HepG2 (cell line): ENCODE data around the gene C21orf58. TPM values are rescaled to one million over a fixed set of nuclear protein-coding genes. Genes with fewer than 3 reads are reported as not detected.
A peak's percentile ranks its signal among the peaks of the same experiment; 100 is the strongest.

ENCODE experiments used
- EEA1 ChIP-seq: sonication (generic); formaldehyde crosslinking; IDR thresholded peaks from 2 replicates; pipeline ENCODE4 v1.5.1; 2020; ENCODE audit warnings: mild to moderate bottlenecking, missing genetic modification reagents, borderline replicate concordance
- HMG20B ChIP-seq: conservative IDR thresholded peaks from 2 replicates; pipeline ENCODE4 v1.6.1; 2016; ENCODE audit warnings: missing genetic modification reagents, missing compliant biosample characterization
- KMT2B ChIP-seq: IDR thresholded peaks from 2 replicates; pipeline ENCODE4 v1.6.1; 2016; ENCODE audit warnings: missing genetic modification reagents, missing compliant biosample characterization
- MTF1 ChIP-seq: sonication (generic); formaldehyde crosslinking; IDR thresholded peaks from 2 replicates; pipeline ENCODE4 v1.5.0; 2020; ENCODE audit warnings: missing genetic modification reagents
- TAF1 ChIP-seq: sonication (generic); formaldehyde crosslinking; IDR thresholded peaks from 2 replicates; pipeline ENCODE4 v1.4.0; 2020; ENCODE audit warnings: missing genetic modification reagents
- ZBTB20 ChIP-seq: sonication (generic); formaldehyde crosslinking; IDR thresholded peaks from 2 replicates; pipeline ENCODE4 v1.8.1; 2023; ENCODE audit warnings: missing genetic modification reagents, low read depth, mild to moderate bottlenecking, borderline replicate concordance
- ZBTB7B ChIP-seq: sonication (generic); formaldehyde crosslinking; IDR thresholded peaks from 2 replicates; pipeline ENCODE4 v1.4.0; 2020; ENCODE audit warnings: missing genetic modification reagents
- ZFP1 ChIP-seq: IDR thresholded peaks from 2 replicates; pipeline ENCODE4 v1.6.1; 2016
- ZNF205 ChIP-seq: IDR thresholded peaks from 2 replicates; pipeline ENCODE4 v1.6.1; 2018; ENCODE audit warnings: missing biosample characterization, missing genetic modification reagents
- ZNF33B ChIP-seq: sonication (generic); formaldehyde crosslinking; IDR thresholded peaks from 2 replicates; pipeline ENCODE4 v1.5.1; 2020; ENCODE audit warnings: mild to moderate bottlenecking, missing genetic modification reagents
- ZNF451 ChIP-seq: sonication (generic); formaldehyde crosslinking; IDR thresholded peaks from 2 replicates; pipeline ENCODE4 v1.5.0; 2020; ENCODE audit warnings: mild to moderate bottlenecking, missing genetic modification reagents
- ZNF484 ChIP-seq: sonication (generic); formaldehyde crosslinking; IDR thresholded peaks from 2 replicates; pipeline ENCODE4 v1.5.1; 2020; ENCODE audit warnings: mild to moderate bottlenecking, low read depth, missing genetic modification reagents, borderline replicate concordance
- ZNF607 ChIP-seq: sonication (generic); formaldehyde crosslinking; IDR thresholded peaks from 2 replicates; pipeline ENCODE4 v1.5.1; 2020; ENCODE audit warnings: missing genetic modification reagents, mild to moderate bottlenecking, borderline replicate concordance
- polyA plus RNA-seq, 8 experiments: library from polyadenylated mRNA; depleted of rRNA in 3 of 8; stranded (reverse) in 7 of 8; unstranded in 1 of 8; fragments of >200 nt; fragmentation: Illumina TruSeq in 4 of 8; extraction: Trizol in 4 of 8; gene quantifications; 2 replicates each; pipeline versions ENCODE4 v1.2.1 to v1.2.3, GENCODE V29; 2011 to 2016; ENCODE audit warnings: low read depth in 4 of 8, missing spikeins in 1 of 8, mixed read lengths in 1 of 8; ENCODE audit not compliant: insufficient read depth in 1 of 8
- total RNA-seq, 5 experiments: library from RNA; depleted of rRNA; stranded (reverse); fragments of >200 nt; fragmentation: Illumina TruSeq; extraction: Trizol; gene quantifications; 2 replicates each; pipeline ENCODE4 v1.2.3, GENCODE V29; 2016; ENCODE audit warnings: low read depth in 1 of 5
- TF ChIP-seq, protein P1 (sequence below): sonication (generic); formaldehyde crosslinking; IDR thresholded peaks from 2 replicates; pipeline ENCODE4 v1.5.0; 2020; ENCODE audit warnings: missing genetic modification reagents
- TF ChIP-seq, protein P2 (sequence below): sonication (generic); formaldehyde crosslinking; IDR thresholded peaks from 2 replicates; pipeline ENCODE4 v1.8.0; 2022; ENCODE audit warnings: missing genetic modification reagents, mild to moderate bottlenecking, inconsistent platforms, borderline replicate concordance
- TF ChIP-seq, protein P3 (sequence below): sonication (generic); formaldehyde crosslinking; IDR thresholded peaks from 2 replicates; pipeline ENCODE4 v1.5.1; 2020; ENCODE audit warnings: missing genetic modification reagents, mild to moderate bottlenecking, borderline replicate concordance
- TF ChIP-seq, protein P4 (sequence below), 2 experiments: IDR thresholded peaks; 2 replicates each; pipeline ENCODE4 v1.6.1; 2011 to 2012; ENCODE audit warnings: low read length in 2 of 2, borderline replicate concordance in 1 of 2, low read depth in 1 of 2, mild to moderate bottlenecking in 1 of 2, moderate library complexity in 1 of 2
- TF ChIP-seq, protein P5 (sequence below): sonication (generic); formaldehyde crosslinking; IDR thresholded peaks from 2 replicates; pipeline ENCODE4 v1.8.0; 2022; ENCODE audit warnings: mild to moderate bottlenecking, missing genetic modification reagents, moderate library complexity
- TF ChIP-seq, protein P6 (sequence below): IDR thresholded peaks from 2 replicates; pipeline ENCODE4 v1.6.1; 2016; ENCODE audit warnings: missing genetic modification reagents, missing compliant biosample characterization

C21orf58 gene
- total and polyA plus RNA-seq, 2 of the 13 experiments (the other 11 are each of a cell fraction or from before 2014, with no cell fraction given), result 3.5 to 6.8 TPM

DNA sequence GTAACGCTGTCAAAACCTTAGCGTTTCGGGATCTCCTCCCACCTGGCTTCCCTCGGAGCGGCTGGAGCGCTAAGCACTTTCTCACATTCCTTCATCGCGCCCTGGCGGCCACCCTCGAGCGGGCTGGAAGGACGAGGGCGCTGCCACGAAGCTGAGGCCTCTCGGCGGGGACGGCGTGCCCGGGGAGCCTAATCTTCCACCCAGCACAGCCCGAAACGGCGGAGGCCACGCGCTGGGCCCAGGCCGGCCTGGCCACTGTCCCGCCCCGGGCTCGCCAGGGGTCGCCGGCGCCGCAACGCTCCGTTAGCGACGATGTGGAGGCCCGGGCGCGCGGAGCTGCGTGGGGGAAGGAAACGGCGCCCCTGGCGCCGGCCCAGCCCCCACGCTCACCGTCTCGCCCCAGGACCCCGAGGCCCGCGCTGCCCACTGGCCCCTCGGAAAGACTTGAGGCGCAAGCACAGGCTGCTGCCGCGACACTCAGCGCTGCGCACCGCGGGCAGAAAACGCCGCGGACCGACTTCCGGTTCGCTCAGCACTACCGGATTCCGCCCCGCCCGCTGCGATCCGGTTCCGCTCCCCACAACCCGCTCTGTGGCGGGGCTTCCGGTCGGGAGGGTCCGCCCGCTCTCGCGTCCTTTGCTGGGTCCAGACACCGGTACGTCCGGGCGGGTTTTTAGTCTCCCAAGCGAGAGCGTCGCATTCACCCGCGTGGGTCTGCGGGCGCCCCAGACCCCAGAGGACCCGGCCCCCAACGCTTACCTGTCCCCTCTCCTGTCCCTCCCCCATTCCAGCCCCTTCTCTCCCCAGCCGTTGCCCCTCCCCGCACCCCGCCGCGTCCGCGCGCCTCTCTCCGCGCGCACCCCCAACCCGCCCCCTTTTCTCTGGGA, 37.7 kb downstream of the C21orf58 start, which contains the start of gene YBEY (continued):
- peak; percentile 92 for TF ChIP-seq ZNF33B (CRISPR knock-in tag)
- no peak for TF ChIP-seq HMG20B
- TF ChIP-seq KMT2B (CRISPR knock-in tag), result peak; percentile 95
- no peak for TF ChIP-seq ZNF484
- no peak for TF ChIP-seq ZNF607
- TF ChIP-seq, protein P1, sequence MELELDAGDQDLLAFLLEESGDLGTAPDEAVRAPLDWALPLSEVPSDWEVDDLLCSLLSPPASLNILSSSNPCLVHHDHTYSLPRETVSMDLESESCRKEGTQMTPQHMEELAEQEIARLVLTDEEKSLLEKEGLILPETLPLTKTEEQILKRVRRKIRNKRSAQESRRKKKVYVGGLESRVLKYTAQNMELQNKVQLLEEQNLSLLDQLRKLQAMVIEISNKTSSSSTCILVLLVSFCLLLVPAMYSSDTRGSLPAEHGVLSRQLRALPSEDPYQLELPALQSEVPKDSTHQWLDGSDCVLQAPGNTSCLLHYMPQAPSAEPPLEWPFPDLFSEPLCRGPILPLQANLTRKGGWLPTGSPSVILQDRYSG (CRISPR knock-in tag), result no peak
- TF ChIP-seq, protein P2, sequence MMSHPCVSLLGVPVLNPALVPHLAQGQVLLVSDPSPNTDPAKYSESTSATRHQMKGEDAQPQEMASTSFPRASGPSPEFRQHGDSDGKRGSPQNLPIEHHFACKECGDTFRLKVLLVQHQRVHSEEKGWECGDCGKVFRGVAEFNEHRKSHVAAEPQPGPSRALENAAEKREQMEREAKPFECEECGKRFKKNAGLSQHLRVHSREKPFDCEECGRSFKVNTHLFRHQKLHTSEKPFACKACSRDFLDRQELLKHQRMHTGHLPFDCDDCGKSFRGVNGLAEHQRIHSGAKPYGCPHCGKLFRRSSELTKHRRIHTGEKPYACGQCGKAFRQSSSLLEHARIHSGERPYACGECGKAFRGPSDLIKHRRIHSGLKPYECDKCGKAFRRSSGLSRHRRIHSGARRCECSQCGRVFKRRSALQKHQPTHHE (CRISPR knock-in tag), result no peak
- TF ChIP-seq, protein P3, sequence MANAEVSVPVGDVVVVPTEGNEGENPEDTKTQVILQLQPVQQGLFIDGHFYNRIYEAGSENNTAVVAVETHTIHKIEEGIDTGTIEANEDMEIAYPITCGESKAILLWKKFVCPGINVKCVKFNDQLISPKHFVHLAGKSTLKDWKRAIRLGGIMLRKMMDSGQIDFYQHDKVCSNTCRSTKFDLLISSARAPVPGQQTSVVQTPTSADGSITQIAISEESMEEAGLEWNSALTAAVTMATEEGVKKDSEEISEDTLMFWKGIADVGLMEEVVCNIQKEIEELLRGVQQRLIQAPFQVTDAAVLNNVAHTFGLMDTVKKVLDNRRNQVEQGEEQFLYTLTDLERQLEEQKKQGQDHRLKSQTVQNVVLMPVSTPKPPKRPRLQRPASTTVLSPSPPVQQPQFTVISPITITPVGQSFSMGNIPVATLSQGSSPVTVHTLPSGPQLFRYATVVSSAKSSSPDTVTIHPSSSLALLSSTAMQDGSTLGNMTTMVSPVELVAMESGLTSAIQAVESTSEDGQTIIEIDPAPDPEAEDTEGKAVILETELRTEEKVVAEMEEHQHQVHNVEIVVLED (CRISPR knock-in tag), result peak; percentile 75
- peak; percentile 90 for TF ChIP-seq EEA1
- TF ChIP-seq, protein P4, sequence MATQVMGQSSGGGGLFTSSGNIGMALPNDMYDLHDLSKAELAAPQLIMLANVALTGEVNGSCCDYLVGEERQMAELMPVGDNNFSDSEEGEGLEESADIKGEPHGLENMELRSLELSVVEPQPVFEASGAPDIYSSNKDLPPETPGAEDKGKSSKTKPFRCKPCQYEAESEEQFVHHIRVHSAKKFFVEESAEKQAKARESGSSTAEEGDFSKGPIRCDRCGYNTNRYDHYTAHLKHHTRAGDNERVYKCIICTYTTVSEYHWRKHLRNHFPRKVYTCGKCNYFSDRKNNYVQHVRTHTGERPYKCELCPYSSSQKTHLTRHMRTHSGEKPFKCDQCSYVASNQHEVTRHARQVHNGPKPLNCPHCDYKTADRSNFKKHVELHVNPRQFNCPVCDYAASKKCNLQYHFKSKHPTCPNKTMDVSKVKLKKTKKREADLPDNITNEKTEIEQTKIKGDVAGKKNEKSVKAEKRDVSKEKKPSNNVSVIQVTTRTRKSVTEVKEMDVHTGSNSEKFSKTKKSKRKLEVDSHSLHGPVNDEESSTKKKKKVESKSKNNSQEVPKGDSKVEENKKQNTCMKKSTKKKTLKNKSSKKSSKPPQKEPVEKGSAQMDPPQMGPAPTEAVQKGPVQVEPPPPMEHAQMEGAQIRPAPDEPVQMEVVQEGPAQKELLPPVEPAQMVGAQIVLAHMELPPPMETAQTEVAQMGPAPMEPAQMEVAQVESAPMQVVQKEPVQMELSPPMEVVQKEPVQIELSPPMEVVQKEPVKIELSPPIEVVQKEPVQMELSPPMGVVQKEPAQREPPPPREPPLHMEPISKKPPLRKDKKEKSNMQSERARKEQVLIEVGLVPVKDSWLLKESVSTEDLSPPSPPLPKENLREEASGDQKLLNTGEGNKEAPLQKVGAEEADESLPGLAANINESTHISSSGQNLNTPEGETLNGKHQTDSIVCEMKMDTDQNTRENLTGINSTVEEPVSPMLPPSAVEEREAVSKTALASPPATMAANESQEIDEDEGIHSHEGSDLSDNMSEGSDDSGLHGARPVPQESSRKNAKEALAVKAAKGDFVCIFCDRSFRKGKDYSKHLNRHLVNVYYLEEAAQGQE (IDR thresholded peaks at IDR 0.05; ENCODE audit: borderline replicate concordance in 1 of 2, low read depth in 1 of 2, low read length in 2 of 2), result peak in 1 of 2 experiments; percentile 32; a peak in 1 of 4 replicates
- no peak for TF ChIP-seq MTF1 (CRISPR knock-in tag)
- peak; percentile 91 for TF ChIP-seq TAF1 (CRISPR knock-in tag)
- TF ChIP-seq ZFP1 (CRISPR knock-in tag), result no peak
- peak; percentile 93 for TF ChIP-seq ZNF451 (CRISPR knock-in tag)
- TF ChIP-seq ZBTB7B (CRISPR knock-in tag), result peak; percentile 88
- peak; percentile 76; the same call in 1 of the 2 replicates for TF ChIP-seq ZNF205 (CRISPR knock-in tag)
- TF ChIP-seq ZBTB20 (CRISPR knock-in tag), result no peak; the same call in 1 of the 2 replicates
- TF ChIP-seq, protein P5, sequence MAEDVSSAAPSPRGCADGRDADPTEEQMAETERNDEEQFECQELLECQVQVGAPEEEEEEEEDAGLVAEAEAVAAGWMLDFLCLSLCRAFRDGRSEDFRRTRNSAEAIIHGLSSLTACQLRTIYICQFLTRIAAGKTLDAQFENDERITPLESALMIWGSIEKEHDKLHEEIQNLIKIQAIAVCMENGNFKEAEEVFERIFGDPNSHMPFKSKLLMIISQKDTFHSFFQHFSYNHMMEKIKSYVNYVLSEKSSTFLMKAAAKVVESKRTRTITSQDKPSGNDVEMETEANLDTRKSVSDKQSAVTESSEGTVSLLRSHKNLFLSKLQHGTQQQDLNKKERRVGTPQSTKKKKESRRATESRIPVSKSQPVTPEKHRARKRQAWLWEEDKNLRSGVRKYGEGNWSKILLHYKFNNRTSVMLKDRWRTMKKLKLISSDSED, result no peak
- TF ChIP-seq, protein P6, sequence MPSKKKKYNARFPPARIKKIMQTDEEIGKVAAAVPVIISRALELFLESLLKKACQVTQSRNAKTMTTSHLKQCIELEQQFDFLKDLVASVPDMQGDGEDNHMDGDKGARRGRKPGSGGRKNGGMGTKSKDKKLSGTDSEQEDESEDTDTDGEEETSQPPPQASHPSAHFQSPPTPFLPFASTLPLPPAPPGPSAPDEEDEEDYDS (CRISPR knock-in tag), result peak; percentile 61
